Measurements from ENCODE around the gene MATCAP1. TPM values are rescaled to one million over a fixed set of nuclear protein-coding genes. Genes with fewer than 3 reads are reported as not detected.

MATCAP1 gene
- total and polyA plus RNA-seq, 2 of the 13 experiments (the other 11 are each of a cell fraction or from before 2014, with no cell fraction given): 11.2 to 24.5 TPM

- TF ChIP-seq NR2F6 (IDR thresholded peaks at IDR 0.05) (no peak; the same call in 1 of the 2 replicates), NR2F6 (CRISPR knock-in tag; IDR thresholded peaks at IDR 0.05) (peak; percentile 9; the same call in 1 of the 2 replicates), HNF4G (IDR thresholded peaks at IDR 0.05; ENCODE audit: borderline replicate concordance, low read depth, low read length) (no peak), HNF4G (CRISPR knock-in tag; IDR thresholded peaks at IDR 0.05; ENCODE audit: borderline replicate concordance, low read depth) (peak; percentile 33; the same call in 1 of the 2 replicates), HHEX (CRISPR knock-in tag; IDR thresholded peaks at IDR 0.05) (no peak), ZNF17 (CRISPR knock-in tag; IDR thresholded peaks at IDR 0.05) (no peak), EED (CRISPR knock-in tag; IDR thresholded peaks at IDR 0.05) (no peak), MEIS1 (CRISPR knock-in tag; IDR thresholded peaks at IDR 0.05; ENCODE audit: borderline replicate concordance) (no peak), ZNF687 (CRISPR knock-in tag; IDR thresholded peaks at IDR 0.05) (peak; percentile 93), HNRNPK (IDR thresholded peaks at IDR 0.05; ENCODE audit: low read depth, low read length, poor library complexity, severe bottlenecking) (peak; percentile 51), TFDP1 (CRISPR knock-in tag; IDR thresholded peaks at IDR 0.05; ENCODE audit: borderline replicate concordance) (peak; percentile 61; the same call in 1 of the 2 replicates), ZBTB2 (CRISPR knock-in tag; IDR thresholded peaks at IDR 0.05; ENCODE audit: low read depth) (no peak), GATA4 (IDR thresholded peaks at IDR 0.05; ENCODE audit: borderline replicate concordance, low read depth) (peak; percentile 23; the same call in 1 of the 2 replicates), CREM (IDR thresholded peaks at IDR 0.05) (0 out of 2 replicates have a peak, but pooled peaks have one; percentile 41), CREM (CRISPR knock-in tag; IDR thresholded peaks at IDR 0.05) (no peak), WIZ (CRISPR knock-in tag; IDR thresholded peaks at IDR 0.05) (peak; percentile 88), DMAP1 (CRISPR knock-in tag; IDR thresholded peaks at IDR 0.05) (peak; percentile 78), ZBTB7B (CRISPR knock-in tag; IDR thresholded peaks at IDR 0.05) (0 out of 2 replicates have a peak, but pooled peaks have one; percentile 17)
- TF ChIP-seq, protein P1, sequence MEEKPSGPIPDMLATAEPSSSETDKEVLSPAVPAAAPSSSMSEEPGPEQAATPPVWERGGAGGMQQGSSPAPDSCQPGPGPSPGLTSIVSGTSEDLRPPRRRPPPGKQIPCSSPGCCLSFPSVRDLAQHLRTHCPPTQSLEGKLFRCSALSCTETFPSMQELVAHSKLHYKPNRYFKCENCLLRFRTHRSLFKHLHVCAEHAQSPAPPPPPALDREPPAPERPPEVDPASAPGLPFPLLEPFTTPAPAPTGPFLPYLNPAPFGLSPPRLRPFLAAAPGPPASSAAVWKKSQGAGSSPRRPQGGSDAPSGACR (CRISPR knock-in tag; IDR thresholded peaks at IDR 0.05): peak; percentile 43; the same call in 1 of the 2 replicates
Measured at GRCh38 chr16:67170168-67170948, 13.4 kb downstream of the MATCAP1 start, which contains the start of gene NOL3 (continued).

All from HepG2 (cell line).